Measurements from ENCODE around the gene TPCN2. TPM values are rescaled to one million over a fixed set of nuclear protein-coding genes. Genes with fewer than 3 reads are reported as not detected.

The TPCN2 gene
- total RNA-seq, 1 donor from 2014 or later = 17.1 TPM

DNA sequence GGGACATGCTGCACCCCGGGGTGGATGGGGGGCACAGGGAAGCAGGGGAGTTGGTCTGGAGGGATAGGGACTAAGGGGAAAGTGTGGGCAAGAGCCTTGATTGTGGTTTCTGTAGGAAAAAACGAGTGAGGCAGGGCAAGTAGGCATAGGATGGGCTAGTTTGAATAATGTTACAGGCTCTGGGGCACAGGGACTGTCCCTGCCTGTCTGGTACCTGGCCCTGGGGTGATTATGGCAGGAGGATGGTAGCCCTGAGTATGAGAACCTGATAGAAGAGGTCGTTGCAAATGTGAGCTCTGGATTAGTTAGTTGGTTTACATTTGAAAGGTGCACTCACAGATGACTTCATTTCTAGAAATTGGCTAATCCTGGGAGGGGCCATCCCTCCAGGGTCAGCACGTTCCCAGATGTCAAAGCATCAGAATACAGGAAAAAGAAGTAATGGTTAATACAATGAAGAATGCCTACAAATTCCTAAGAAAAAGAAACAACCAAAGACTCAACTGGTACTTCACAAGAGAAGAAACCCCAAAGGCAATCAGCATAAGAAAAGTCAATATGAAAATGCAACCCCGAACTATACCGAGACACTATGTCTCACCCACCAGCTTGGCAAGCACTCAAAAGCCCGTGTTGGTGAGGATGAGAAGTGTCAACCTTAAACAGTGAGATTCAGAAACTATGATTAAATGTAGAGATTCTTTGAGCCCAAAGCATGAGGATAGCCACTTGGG is 95.8 kb downstream of the TPCN2 start:
- no peak for DNase-seq (ENCODE audit: low spot score)

DNA sequence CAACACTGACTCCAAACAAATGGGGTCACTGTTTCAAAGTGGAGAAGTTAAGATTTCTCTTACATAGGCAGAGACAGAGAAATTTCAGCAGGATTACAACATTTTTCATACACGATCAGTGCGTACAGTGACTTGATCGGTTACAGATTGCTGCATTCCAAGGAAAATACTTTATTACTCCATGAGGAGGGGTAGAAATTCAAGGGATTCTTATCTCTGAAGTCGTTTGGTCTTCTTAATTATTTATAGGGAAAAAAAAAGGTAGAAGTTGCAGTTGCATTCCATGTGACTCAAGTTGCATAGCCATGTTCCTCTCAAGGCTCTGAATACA is 96.3 kb downstream of the TPCN2 start:
- no peak for DNase-seq (ENCODE audit: low spot score)

DNA sequence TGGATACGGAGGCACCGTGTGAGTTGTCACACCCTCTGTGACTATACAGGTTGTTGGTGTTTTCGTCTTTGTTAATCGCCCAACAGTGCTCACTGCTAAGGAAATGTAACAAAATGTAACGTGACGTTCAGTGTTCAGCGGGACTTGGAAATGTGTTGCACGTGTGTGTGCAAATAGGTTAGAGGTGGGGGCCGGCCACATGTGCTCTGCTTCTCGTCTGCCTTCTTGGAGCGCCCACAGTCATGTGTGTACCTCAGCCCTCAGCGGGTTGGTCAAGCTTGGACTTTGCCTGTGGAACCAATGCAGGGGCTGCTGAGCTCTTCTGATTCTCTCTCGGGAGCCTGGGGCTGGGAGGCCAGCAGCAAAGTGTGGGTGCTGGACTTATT is 99.6 kb downstream of the TPCN2 start:
- DNase-seq (ENCODE audit: low spot score) = peak; percentile 75

DNA sequence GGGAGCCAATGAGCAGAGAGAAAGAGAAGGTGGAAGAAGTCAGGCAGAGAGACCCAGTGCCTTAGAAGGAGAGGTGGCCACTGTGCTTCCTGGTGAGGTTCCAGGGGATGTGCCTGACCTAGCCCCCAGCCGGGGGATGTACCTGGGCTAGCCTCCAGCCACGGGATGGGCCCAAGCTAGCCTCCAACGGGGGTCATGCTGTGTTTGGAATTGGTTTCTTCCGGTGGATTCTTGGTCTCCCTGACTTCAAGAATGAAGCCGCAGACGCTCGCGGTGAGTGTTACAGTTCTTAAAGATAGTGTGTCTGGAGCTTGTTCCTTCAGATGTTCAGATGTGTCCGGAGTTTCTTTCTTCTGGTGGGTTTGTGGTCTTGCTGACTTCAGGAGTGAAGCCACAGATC is 100.1 kb downstream of the TPCN2 start:
- no peak for DNase-seq (ENCODE audit: low spot score)

DNA sequence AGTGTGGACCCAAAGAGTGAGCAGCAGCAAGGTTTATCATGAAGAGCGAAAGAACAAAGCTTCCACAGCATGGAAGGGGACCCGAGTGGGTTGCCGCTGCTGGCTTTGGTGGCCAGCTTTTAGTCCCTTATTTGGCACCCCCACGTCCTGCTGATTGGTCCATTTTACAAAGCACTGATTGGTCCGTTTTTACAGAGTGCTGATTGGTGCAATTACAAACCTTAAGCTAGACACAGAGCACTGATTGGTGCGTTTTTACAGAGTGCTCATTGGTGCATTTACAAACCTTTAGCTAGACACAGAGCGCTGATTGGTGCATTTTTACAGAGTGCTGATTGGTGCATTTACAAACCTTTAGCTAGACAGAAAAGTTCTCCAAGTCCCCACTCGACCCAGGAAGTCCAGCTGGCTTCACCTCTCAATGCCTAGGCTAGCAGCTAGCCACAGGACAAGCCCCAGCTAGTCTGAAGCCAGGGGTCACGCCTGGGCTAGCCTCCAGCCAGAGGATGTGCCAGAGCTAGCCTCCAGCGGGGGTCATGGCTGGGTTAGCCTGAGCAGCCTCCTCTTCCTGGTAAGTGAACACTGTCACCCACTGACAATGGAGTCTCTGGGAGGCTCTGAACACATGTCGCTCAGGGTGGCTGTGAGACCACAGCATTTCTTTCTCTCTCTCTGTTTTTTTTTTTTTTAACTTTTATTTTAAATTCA is 100.8 kb downstream of the TPCN2 start:
- DNase-seq (ENCODE audit: low spot score) = peak; percentile 72

DNA sequence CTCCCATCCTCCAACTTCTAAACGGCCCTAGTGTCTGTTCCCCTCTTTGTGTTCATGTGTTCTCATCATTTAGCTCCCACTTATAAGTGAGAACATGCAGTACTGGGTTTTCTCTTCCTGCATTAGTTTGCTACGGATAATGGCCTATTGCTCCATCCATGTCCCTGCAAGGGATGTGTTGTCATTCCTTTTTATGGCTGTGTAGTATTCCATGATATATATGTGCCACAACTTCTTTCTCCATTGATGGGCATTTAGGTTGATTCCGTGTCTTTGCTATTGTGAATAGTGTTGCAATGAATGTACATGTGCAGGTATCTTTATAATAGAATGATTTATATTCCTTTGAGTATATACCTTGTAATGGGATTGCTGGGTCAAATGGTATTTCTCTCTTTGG is 101.4 kb downstream of the TPCN2 start:
- no peak for DNase-seq (ENCODE audit: low spot score)

DNA sequence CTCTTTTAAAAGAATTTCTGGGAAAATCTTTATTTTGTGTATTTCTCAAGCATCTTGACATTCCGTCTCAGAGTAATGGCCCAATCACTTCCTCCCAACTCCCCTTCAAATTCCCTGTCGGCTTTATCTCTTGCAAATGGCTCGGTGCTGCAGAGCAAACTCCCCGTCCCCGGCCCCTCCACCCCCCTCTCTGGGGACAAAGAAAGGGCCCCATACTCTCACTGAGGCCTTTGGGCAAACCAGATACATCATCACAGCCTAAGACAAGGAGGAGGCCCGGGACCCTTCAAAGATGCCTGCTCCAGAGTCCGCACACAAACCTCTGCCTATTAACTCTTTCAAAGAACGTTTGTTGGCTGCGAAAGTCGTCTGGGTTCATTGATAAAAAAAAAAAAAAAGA is 103.1 kb downstream of the TPCN2 start:
- no peak for DNase-seq (ENCODE audit: low spot score)

DNA sequence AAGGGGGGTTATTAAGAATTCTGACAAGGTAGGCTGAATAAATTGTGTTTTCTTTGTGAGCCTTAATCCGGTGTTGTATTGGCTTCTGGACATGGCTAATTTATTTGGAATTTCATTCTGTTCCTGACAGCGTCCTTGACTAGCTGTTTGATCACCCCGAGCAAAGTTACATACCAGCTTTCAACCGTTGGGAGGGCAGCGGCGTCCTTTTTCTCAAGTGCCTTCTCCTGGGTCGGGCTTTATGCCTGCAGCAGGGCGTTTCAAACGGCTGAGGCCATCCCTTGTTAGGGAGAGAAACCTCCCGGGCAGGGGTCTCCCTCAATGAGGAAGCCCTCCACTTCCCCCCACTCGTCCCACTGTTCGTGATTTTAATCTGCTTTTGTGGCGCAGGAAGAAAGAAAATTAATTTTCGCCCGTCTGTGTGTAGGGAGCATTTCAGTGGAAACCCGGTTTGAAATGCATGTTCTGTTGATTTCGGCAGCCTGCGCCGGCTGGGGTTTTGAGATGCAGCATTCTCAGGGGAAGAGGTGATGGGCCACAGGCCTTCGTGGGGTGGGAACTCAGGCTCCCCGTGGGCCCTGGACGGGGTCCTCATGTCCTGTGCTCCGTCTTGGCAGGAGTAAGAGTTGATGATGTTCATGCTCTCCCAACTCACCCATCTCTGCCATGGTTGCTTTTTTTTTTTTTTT is 104.1 kb downstream of the TPCN2 start:
- no peak for DNase-seq (ENCODE audit: low spot score)

DNA sequence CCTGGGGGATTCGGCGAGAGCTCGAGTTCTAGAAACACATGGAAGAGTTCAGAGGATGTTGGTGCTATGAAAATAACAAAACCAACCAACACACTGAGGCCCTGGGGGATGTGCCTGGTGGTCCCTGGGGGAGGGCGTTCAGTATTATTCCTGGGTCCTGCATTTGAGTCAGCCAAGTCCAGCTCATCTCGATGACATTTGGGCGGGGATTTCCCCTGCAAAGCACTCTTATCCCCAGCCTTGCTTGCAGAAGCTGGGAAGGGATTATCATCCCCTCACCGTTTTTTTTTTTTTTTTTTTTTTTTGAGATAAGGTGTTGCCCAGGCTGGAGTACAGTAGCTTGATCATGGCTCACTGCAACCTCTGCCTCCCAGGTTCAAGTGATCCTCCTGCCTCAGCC is 104.9 kb downstream of the TPCN2 start:
- no peak for DNase-seq (ENCODE audit: low spot score)

DNA sequence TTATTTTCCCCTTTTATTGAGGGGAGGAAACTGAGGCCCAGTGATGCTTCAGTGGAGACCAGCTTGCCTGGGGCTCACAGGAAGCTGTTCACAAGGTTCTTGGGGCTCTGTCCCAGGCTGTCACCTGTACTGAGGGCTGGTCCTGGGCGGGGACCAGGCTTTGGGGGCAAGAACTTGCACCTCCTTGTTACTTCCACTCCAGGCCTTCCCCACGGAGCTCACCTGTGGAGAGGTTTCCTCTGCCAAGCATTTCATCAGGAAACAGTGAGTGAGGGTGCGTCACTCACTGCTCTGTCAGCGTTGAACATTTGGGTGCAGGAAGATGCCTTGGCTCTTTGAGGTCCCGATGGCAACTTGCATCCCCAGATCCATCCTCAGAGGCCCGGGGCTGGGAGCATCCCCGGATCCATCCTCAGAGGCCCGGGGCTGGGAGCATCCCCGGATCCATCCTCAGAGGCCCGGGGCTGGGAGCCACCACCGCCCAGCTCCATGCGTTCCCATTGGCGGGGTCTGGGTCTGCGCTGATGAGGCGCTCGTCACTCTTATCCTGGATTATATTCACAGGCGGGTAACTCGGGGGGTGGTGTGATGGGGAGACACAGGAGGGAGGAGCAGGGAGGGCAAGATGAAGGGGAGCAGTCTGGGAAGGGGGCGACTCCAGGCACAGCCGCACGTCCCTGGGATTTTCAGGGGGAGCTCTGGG is 105.6 kb downstream of the TPCN2 start:
- peak; percentile 86 for DNase-seq (ENCODE audit: low spot score)

DNA sequence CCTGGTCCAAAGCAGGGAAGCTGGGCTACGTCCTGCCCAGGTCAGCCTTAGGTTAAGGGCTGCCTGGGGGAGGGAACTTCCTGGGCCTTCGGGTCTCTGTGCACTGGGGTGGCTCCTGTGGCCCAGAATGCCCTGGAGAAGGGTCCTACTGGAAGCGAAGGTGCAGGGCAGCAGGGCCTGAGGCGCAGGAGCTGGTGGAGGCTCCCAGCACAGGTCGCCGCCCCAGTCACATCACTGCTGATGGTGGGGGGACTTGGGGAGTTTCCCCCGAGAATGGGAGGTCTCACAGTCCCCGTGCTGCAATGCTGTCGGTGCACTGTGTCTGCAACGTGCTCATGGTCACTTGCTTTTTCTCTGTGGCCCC is 106.2 kb downstream of the TPCN2 start:
- DNase-seq (ENCODE audit: low spot score) = peak; percentile 64

DNA sequence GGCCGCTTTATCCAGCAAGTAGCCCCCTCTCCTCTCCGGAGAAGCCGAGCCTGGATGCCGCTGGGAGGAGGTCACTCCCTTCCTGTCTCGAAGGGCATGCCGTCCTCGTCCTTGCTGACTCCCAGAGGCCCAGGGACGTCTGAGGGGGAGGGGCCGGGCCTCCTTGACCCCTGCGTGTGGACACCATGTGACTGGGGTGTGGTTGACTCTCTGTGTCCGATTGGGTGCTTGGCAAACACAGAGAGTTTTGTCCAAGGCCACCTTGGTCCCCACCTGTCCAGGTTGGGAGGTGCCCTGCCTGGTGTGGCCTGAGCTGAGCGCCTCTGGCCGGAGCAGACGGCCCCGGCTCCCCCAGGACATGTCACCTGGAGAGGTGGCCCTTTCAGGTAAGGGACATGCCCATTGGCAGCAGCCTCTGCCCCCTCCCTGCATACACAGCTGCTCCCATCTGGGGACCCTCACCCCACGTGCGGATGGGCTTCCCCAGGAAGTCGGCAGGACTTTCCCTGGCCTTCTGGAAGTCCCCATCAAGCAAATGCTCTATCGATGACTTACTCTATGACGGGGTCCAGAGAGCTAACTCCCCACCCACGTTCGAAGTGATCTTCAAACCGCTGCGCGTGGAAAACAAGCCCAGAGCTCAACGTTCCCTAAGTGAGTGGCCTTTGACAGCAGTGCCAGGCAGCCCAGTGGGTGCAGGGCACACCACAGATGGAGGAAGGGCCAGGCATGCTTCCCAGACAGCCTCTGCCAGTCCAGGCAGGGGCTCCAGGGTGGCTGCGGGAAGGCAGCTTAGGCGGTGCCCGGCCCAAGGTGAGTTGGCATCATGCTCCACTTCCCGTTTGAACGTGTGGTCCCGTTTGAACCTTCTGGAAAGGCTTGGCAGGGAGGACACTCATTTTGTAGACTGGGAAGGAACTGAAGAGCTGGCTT is 106.8 kb downstream of the TPCN2 start, which contains the start of gene SMIM38:
TSS of gene SMIM38 (plus strand) at position 634 of the 933 bp plus-strand sequence. CDS start 1,912 bp downstream, outside the sequence.
- DNase-seq (ENCODE audit: low spot score) = peak; percentile 82

DNA sequence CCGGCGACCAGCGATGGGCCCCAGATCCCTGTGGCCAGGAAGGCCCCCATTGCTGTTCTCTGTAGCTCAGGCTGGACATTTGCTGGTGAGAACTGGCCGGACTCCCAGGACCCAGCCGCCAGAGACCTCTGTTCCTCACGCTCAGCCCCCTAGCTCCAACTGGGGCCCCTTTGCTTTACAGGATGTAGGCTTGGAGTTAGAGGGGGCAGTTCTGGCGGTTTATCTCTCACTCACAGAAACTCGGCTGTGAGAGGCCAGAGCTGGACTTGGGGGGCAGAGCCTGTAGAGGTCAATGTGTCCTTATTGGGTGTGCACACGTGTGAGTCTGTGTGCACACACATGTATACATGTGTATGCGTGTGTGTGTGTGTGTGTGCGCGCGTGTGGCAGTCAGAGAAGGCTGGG is 107.5 kb downstream of the TPCN2 start:
- DNase-seq (ENCODE audit: low spot score) = peak; percentile 68

DNA sequence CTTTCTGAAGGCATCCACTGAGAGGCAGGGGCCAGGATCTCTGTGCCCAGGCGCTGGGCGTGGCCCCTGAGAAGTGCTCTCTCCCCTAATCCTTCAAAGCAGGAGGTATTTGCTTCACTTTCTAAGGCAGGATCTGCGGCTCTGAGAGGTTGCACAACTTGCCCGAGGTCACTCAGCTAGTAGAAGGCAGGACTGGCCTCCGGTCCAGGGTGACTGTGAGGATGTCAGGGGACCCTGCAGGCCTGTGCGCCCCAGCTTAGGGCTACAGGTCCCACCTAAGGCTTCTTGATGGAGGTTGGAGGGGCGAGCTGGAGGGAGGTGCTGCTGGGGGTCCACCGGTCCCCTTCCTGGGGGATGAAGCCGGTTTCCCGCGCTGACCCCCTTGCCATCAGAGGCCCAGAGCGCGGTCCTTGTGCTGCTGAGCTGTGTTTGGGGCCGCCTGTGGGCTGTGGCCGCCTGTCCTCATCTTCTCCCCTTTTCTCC is 108.0 kb downstream of the TPCN2 start:
- DNase-seq (ENCODE audit: low spot score) = peak; percentile 69

DNA sequence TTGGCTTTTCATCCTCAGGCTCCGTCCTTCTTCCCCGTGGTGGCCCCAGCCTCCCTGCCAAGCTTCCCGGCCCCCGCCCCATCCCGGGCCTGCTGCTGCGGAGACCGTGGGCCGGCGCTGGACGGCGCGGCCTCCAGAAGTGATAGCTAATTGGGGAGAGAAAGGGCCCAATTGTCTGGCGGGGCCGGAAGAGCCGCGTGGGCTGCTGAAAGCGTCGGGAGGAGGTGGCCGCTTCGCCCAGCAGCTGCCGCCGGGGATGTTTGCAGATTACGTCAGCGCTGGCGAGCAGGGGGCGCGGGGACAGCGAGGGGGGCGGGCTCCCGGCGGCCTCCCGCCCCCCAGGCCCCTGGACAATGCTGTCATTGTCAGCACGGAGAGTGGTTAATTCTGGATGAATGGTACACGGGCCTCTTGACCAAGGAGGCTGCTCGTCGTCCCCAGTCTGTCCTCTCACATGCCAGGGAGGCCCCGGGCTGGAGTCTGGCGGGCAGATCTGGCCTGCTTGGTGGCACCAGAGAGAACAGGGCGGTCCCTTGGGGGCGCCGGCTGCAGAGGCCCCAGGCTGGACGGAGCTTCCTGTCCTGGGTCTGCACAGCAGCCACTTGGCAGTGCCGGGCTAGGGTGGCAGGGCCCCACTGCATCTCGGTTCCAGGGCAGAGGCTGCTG is 108.6 kb downstream of the TPCN2 start:
- DNase-seq (ENCODE audit: low spot score) = peak; percentile 81

DNA sequence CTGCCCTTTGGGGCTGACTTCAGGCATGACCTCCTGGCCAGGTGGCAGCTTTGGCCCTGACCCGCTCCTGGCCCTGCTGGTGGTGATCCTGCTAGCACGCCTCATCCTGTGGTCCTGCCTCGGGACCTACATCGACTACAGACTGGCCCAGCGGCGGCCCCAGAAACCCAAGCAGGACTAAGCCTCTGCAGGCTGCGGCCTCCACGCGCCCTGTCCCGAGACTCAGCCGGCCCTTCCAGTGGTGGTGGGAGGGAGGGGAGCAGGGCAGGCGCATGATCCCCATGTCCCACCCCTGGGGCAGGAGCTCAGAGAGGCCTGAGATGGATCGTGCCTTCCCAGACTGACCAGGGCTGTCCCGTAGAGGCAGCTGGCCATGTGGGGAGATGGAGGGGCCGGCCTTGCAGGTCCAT is 109.1 kb downstream of the TPCN2 start:
- peak; percentile 89 for DNase-seq (ENCODE audit: low spot score)

DNA sequence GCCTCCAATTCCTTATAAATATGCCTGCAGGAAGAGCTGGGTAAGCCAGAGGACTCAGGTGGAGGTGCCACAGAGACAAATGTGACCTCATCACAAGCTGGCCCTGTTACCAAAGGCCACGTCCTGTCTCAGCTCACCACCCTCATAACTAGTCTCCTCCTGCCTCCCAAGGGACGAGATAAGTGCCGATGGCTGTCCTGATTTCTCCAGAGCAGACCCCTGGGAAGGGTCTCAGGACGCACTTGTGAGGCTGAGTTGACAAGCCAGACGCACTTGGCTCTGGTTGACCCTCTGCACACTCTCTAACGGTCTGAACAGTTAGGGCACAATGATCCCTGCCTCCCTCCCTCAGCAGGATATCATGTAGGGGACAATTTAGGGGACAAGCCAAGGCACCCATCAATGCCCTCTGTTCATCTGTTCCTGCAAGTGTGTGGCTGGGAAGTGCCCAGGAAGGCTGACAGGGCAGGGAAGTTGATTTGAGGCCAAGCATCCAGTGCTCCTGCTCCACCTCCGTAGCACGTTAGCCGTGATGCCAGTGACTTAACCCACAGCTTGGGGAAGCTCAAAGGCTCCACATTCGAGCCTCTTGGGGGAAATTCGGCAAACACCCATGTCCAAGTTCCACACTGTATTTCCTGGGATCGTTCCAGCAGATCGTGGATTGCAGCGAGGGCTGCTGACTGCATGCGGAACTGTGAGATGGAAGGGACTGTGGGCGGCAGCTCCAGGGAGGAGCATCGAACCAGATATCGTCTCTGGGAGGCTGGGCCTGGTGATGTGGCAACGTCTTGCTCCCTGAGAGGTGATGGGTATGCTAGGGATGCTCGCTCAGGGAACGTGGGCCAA is 109.8 kb downstream of the TPCN2 start:
- peak; percentile 72 for DNase-seq (ENCODE audit: low spot score)

DNA sequence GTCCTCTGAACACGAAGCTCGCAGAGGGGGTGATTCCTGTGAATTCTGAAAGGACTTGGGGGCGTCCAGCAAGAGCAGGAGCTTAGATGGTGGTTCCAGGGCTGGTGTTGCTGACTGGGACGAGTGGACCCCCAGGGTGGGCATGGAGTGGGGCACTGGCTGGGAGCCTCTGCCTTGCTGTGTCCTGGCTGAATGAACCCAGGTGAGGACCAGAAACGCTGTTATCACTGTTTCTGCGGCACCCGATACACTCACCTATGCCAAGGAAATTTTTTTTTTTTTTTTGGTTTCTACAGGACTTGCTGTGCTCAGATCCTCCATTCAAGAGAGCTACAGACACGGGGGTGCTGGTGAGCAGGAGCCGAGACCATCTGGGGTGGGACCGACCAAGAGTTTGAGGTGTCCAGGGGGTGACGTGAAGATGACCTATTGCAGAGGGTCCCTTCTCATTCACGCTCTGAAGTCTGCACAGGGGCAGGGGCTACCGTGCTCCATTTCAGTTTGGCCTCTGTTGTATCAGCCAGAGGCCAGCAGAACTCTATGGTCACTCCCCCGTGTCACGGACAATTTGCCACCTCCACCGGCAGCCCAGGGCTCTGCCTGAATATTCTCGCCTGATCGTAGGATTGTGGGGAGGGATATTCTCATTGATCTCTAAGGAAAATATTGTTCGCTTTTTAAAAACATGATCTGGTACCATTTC is 110.6 kb downstream of the TPCN2 start:
- DNase-seq (ENCODE audit: low spot score) = peak; percentile 53

Data from mesenteric fat pad (tissue), 1 donor.